Uterus (tissue), 4 donors: ENCODE measurements around the gene ATP11B. TPM values are rescaled to one million over a fixed set of nuclear protein-coding genes. Genes with fewer than 3 reads are reported as not detected.

Source experiments
- DNase-seq, 2 donors: peaks; one replicate each; pipeline ENCODE4 v3.0.0-alpha.2; 2019 to 2020
- H3K27ac ChIP-seq, 2 donors: fragments of 200-600 bp; sonication (generic); 1 replicate in 1 of 2; 2 replicates in 1 of 2; pipeline ENCODE4 v1.5.1; 2016 to 2018
- H3K27me3 ChIP-seq, 2 donors: fragments of 200-600 bp; sonication (generic); one replicate each; pipeline ENCODE4 v1.5.1; 2018 to 2019; ENCODE audit warnings: control low read depth in 1 of 2
- H3K36me3 ChIP-seq, 2 donors: fragments of 200-600 bp; sonication (generic); one replicate each; pipeline ENCODE4 v1.5.1; 2019; ENCODE audit warnings: control low read depth in 1 of 2
- H3K4me1 ChIP-seq, 2 donors: fragments of 200-600 bp; sonication (generic); one replicate each; pipeline ENCODE4 v1.5.1; 2018 to 2019; ENCODE audit warnings: control low read depth in 1 of 2
- H3K4me3 ChIP-seq, 2 donors: fragments of 200-600 bp; sonication (generic); 1 replicate in 1 of 2; 2 replicates in 1 of 2; pipeline ENCODE4 v1.5.1; 2018 to 2019; ENCODE audit warnings: mild to moderate bottlenecking in 1 of 2
- H3K9me3 ChIP-seq, 2 donors: fragments of 200-600 bp; sonication (generic); one replicate each; pipeline ENCODE4 v1.5.1; 2019; ENCODE audit warnings: control low read depth in 1 of 2
- CTCF ChIP-seq, 4 experiments: fragments of 200-600 bp in 2 of 4; fragments of 450-650 bp in 2 of 4; sonication (generic) in 2 of 4; IDR thresholded peaks; one replicate each; pipeline ENCODE4 v1.5.1; 2016 to 2019; ENCODE audit warnings: antibody characterized with exemption in 4 of 4, mild to moderate bottlenecking in 2 of 4, moderate library complexity in 1 of 4
- POLR2A ChIP-seq, 2 donors: fragments of 450-650 bp; IDR thresholded peaks; one replicate each; pipeline ENCODE4 v1.6.1; 2016; ENCODE audit warnings: antibody characterized with exemption in 2 of 2, mild to moderate bottlenecking in 1 of 2, moderate library complexity in 1 of 2
- intact Hi-C: fragments of 100-400 bp; cut with DNase I; formaldehyde crosslinking; loops from one replicate; pipeline ENCODE4 v1.15.1; 2023; ENCODE audit warnings: low total_unique reads
- total RNA-seq, 4 donors: library from RNA; depleted of rRNA in 3 of 4; stranded (reverse); fragments of >200 nt in 3 of 4; gene quantifications; one replicate each; pipeline versions ENCODE4 v1.1.0 to v1.2.4, GENCODE V29; 2014 to 2023
- donor health status: DM: yes; HTN: yes; CAD: no.

ATP11B gene
- total RNA-seq, 4 donors from 2014 or later: 53.5 to 136 (median 95.1) TPM

- Histone ChIP-seq H3K4me1 (no peaks in the 10 kb centered on the region), H3K4me3 (no peak overlapping the region), H3K9me3 (no peaks in the 10 kb centered on the region), H3K36me3 (no peaks in the 10 kb centered on the region), H3K27me3 (no peaks in the 10 kb centered on the region), H3K27ac (no peak overlapping the region)
- intact Hi-C loops: no loop called here
- DNase-seq: no peak
- TF ChIP-seq CTCF (IDR thresholded peaks at IDR 0.05): no peak
Observed at GRCh38 chr3:182896553-182896952, 103.2 kb downstream of the ATP11B start.

GRCh38 chr3:182902236-182902635 is 108.9 kb downstream of the ATP11B start:
- H3K36me3 ChIP-seq: no peaks in the 10 kb centered on the region
- TF ChIP-seq POLR2A (IDR thresholded peaks at IDR 0.05) (no peak), CTCF (IDR thresholded peaks at IDR 0.05) (no peak)
- no peak overlapping the region for H3K4me3 ChIP-seq
- H3K27ac ChIP-seq: no peak overlapping the region
- no peak for DNase-seq
- no peaks in the 10 kb centered on the region for H3K27me3 ChIP-seq
- H3K9me3 ChIP-seq: no peaks in the 10 kb centered on the region
- intact Hi-C loops: no loop called here
- H3K4me1 ChIP-seq: no peaks in the 10 kb centered on the region

- Histone ChIP-seq H3K4me1 (no peaks in the 10 kb centered on the region), H3K27ac (no peak overlapping the region), H3K4me3 (no peak overlapping the region), H3K27me3 (no peaks in the 10 kb centered on the region), H3K36me3 (no peaks in the 10 kb centered on the region), H3K9me3 (no peaks in the 10 kb centered on the region)
- intact Hi-C loops: no loop called here
- DNase-seq: no peak
- TF ChIP-seq POLR2A (IDR thresholded peaks at IDR 0.05) (no peak), CTCF (IDR thresholded peaks at IDR 0.05) (no peak)
Observed at GRCh38 chr3:182904164-182904563, 110.9 kb downstream of the ATP11B start.

GRCh38 chr3:182905623-182906022 is 112.3 kb downstream of the ATP11B start:
- no peaks in the 10 kb centered on the region for H3K9me3 ChIP-seq
- H3K27me3 ChIP-seq: no peaks in the 10 kb centered on the region
- no peak for DNase-seq
- intact Hi-C loops: no loop called here
- no peak overlapping the region for H3K4me3 ChIP-seq
- no peak overlapping the region for H3K27ac ChIP-seq
- no peaks in the 10 kb centered on the region for H3K4me1 ChIP-seq
- TF ChIP-seq POLR2A (IDR thresholded peaks at IDR 0.05): no peak
- TF ChIP-seq CTCF (IDR thresholded peaks at IDR 0.05): no peak
- H3K36me3 ChIP-seq: no peaks in the 10 kb centered on the region

- no peak overlapping the region for H3K4me3 ChIP-seq
- intact Hi-C loops: no loop called here
- H3K36me3 ChIP-seq: no peaks in the 10 kb centered on the region
Observed at GRCh38 chr3:182906036-182906435, 112.7 kb downstream of the ATP11B start.

More at GRCh38 chr3:182906036-182906435, 112.7 kb downstream of the ATP11B start:
- TF ChIP-seq POLR2A (IDR thresholded peaks at IDR 0.05) (no peak), CTCF (IDR thresholded peaks at IDR 0.05) (no peak)
- DNase-seq: no peak
- Histone ChIP-seq H3K9me3 (no peaks in the 10 kb centered on the region), H3K27ac (no peak overlapping the region), H3K4me1 (no peaks in the 10 kb centered on the region), H3K27me3 (no peaks in the 10 kb centered on the region)
